GM12878 (cell line): ENCODE measurements around the gene CLEC20A. TPM values are rescaled to one million over a fixed set of nuclear protein-coding genes. Genes with fewer than 3 reads are reported as not detected.

Experiments used
- ATAC-seq: fragments of 200-7000 bp; cut with Tn5 transposase; 3 replicates; pipeline ENCODE4 v1.9.1; 2020; ENCODE audit warnings: mild to moderate bottlenecking, moderate library complexity
- BruUV-seq: library from RNA; stranded (reverse); fragments of 400-500 nt; replicated peaks from 2 replicates; lab custom pipeline; 2021; lab: Mats Ljungman, UMichigan
- CTCF ChIA-PET: fragments of 300-600 bp; sonication (Branson Sonifier 250); formaldehyde crosslinking; extraction: SDS; loops from one replicate; lab custom pipeline; 2021; ENCODE audit warnings: inconsistent platforms; lab: Yijun Ruan, JAX
- POLR2A ChIA-PET: fragments of 350-600 bp; formaldehyde crosslinking; extraction: SDS; loops from one replicate; lab custom pipeline; 2021; ENCODE audit warnings: inconsistent platforms; lab: Charles Lee
- RAD21 ChIA-PET: fragments of 300-600 bp; sonication (Branson Sonifier 250); formaldehyde crosslinking; loops from one replicate; lab custom pipeline; 2023; ENCODE audit warnings: antibody characterized with exemption; ENCODE audit not compliant: unreplicated experiment; lab: Charles Lee
- SMC1A ChIA-PET: fragments of 300-600 bp; sonication (Branson Sonifier 250); formaldehyde crosslinking; loops from one replicate; lab custom pipeline; 2023; ENCODE audit not compliant: unreplicated experiment, uncharacterized antibody; lab: Charles Lee
- DNase-seq: peaks from one replicate; pipeline ENCODE4 v3.0.0-alpha.2; 2011; ENCODE audit warnings: low read depth, low spot score
- FAIRE-seq: peaks from 3 replicates; lab custom pipeline; 2011; peaks lifted over from hg19 to GRCh38; lab: Jason Lieb, UNC
- H2AFZ ChIP-seq: 2 replicates; pipeline ENCODE4 v1.6.0; 2011; ENCODE audit warnings: low read depth, low read length, control low read depth; ENCODE audit not compliant: control insufficient read depth
- H3K27ac ChIP-seq: 2 replicates; pipeline ENCODE4 v1.5.1; 2011; ENCODE audit warnings: control low read depth; ENCODE audit not compliant: control insufficient read depth, insufficient read depth
- H3K27me3 ChIP-seq, 2 experiments: replicated peaks in 1 of 2; 2 replicates each; pipeline versions ENCODE4 v1.6.0 to v1.6.1; 2011; ENCODE audit warnings: low read length in 1 of 2; ENCODE audit not compliant: control insufficient read depth in 2 of 2, insufficient read depth in 2 of 2
- H3K36me3 ChIP-seq, 2 experiments: 2 replicates each; pipeline ENCODE4 v1.5.1; 2011; ENCODE audit warnings: low read length in 1 of 2; ENCODE audit not compliant: control insufficient read depth in 2 of 2, insufficient read depth in 2 of 2
- H3K4me1 ChIP-seq: 2 replicates; pipeline ENCODE4 v1.6.1; 2011; ENCODE audit warnings: mild to moderate bottlenecking, low read length, moderate library complexity, mixed read lengths; ENCODE audit not compliant: control insufficient read depth, insufficient read depth
- H3K4me2 ChIP-seq: 2 replicates; pipeline ENCODE4 v1.6.0; 2011; ENCODE audit warnings: control low read depth; ENCODE audit not compliant: control insufficient read depth, insufficient read depth
- H3K4me3 ChIP-seq: fragments of 200-600 bp; sonication (generic); 2 replicates; pipeline ENCODE4 v1.5.1; 2016
- H3K79me2 ChIP-seq: 2 replicates; pipeline ENCODE4 v1.6.0; 2011; ENCODE audit warnings: low read length; ENCODE audit not compliant: control insufficient read depth, insufficient read depth
- H3K9ac ChIP-seq: 2 replicates; pipeline ENCODE4 v1.8.0; 2011; ENCODE audit warnings: low read length, control low read depth, mixed read lengths; ENCODE audit not compliant: control insufficient read depth, insufficient read depth
- H3K9me3 ChIP-seq: replicated peaks from 3 replicates; pipeline ENCODE4 v1.5.1; 2011; ENCODE audit warnings: mild to moderate bottlenecking, low read length; ENCODE audit not compliant: control insufficient read depth, insufficient read depth
- H4K20me1 ChIP-seq: 2 replicates; pipeline ENCODE4 v1.6.0; 2011; ENCODE audit not compliant: control insufficient read depth, insufficient read depth
- BACH1 ChIP-seq: fragments of 450-650 bp; IDR thresholded peaks from 2 replicates; pipeline ENCODE4 v1.6.1; 2017; ENCODE audit warnings: mild to moderate bottlenecking, borderline replicate concordance
- CEBPB ChIP-seq, 2 experiments: fragments of 150-350 bp in 1 of 2; IDR thresholded peaks; 2 replicates each; pipeline ENCODE4 v1.6.1; 2012 to 2014; ENCODE audit warnings: low read depth in 2 of 2, low read length in 2 of 2, borderline replicate concordance in 1 of 2, inconsistent platforms in 1 of 2
- CHD2 ChIP-seq: IDR thresholded peaks from 2 replicates; pipeline ENCODE4 v1.6.1; 2011; ENCODE audit warnings: low read depth, low read length, improper control_type of control experiment, borderline replicate concordance
- E2F4 ChIP-seq: IDR thresholded peaks from 2 replicates; pipeline ENCODE4 v1.6.1; 2012; ENCODE audit warnings: low read depth, low read length, improper control_type of control experiment
- ELK1 ChIP-seq: IDR thresholded peaks from 2 replicates; pipeline ENCODE4 v1.6.1; 2012; ENCODE audit warnings: low read depth, low read length, improper control_type of control experiment
- EP300 ChIP-seq, 2 experiments: fragments of 150-350 bp in 1 of 2; IDR thresholded peaks; 2 replicates each; pipeline ENCODE4 v1.6.1; 2011 to 2012; ENCODE audit warnings: low read depth in 2 of 2, low read length in 2 of 2, borderline replicate concordance in 1 of 2, improper control_type of control experiment in 1 of 2, inconsistent platforms in 1 of 2; ENCODE audit not compliant: control insufficient read depth in 1 of 2
- ESRRA ChIP-seq: IDR thresholded peaks from 2 replicates; pipeline ENCODE4 v1.6.1; 2012; ENCODE audit warnings: mild to moderate bottlenecking, low read length, improper control_type of control experiment
- EZH2 ChIP-seq: IDR thresholded peaks from 2 replicates; pipeline ENCODE4 v1.6.1; 2012; ENCODE audit warnings: low read depth, mild to moderate bottlenecking, control low read depth, inconsistent platforms, low read length, borderline replicate concordance; ENCODE audit not compliant: control insufficient read depth
- FOXM1 ChIP-seq: IDR thresholded peaks from 2 replicates; pipeline ENCODE4 v1.6.1; 2012; ENCODE audit warnings: low read depth, mild to moderate bottlenecking, inconsistent platforms, low read length, moderate library complexity
- IRF4 ChIP-seq: IDR thresholded peaks from 2 replicates; pipeline ENCODE4 v1.6.1; 2011; ENCODE audit warnings: low read depth, low read length
- KAT2A ChIP-seq: conservative IDR thresholded peaks from 2 replicates; pipeline ENCODE4 v1.6.1; 2011; ENCODE audit warnings: low read depth, low read length; ENCODE audit not compliant: control insufficient read depth
- KLF5 ChIP-seq: fragments of 450-650 bp; IDR thresholded peaks from 2 replicates; pipeline ENCODE4 v1.6.1; 2014; ENCODE audit warnings: mild to moderate bottlenecking; ENCODE audit not compliant: partially characterized antibody
- MEF2B ChIP-seq: fragments of 450-650 bp; IDR thresholded peaks from 2 replicates; pipeline ENCODE4 v1.6.1; 2018; ENCODE audit warnings: mild to moderate bottlenecking, moderate library complexity; ENCODE audit not compliant: partially characterized antibody, poor library complexity, severe bottlenecking
- MXI1 ChIP-seq: fragments of 150-350 bp; IDR thresholded peaks from 2 replicates; pipeline ENCODE4 v1.6.1; 2011; ENCODE audit warnings: low read depth, mild to moderate bottlenecking, inconsistent platforms, low read length, improper control_type of control experiment
- PML ChIP-seq: IDR thresholded peaks from 2 replicates; pipeline ENCODE4 v1.6.1; 2012; ENCODE audit warnings: low read length, inconsistent platforms
- RUNX3 ChIP-seq: IDR thresholded peaks from 2 replicates; pipeline ENCODE4 v1.6.1; 2012; ENCODE audit warnings: low read length, inconsistent platforms
- ZBTB11 ChIP-seq: fragments of 450-650 bp; formaldehyde crosslinking; IDR thresholded peaks from 2 replicates; pipeline ENCODE4 v1.5.0; 2022; ENCODE audit warnings: mild to moderate bottlenecking, missing genetic modification characterization
- in situ Hi-C: fragments of 300-500 bp; cut with MboI; formaldehyde crosslinking; loops from 9 replicates; pipeline ENCODE4 v1.14.3; 2018; ENCODE audit warnings: mixed read lengths
- intact Hi-C: fragments of 100-400 bp; cut with micrococcal nuclease; formaldehyde crosslinking; loops from one replicate; pipeline ENCODE4 v1.14.2; 2022; ENCODE audit not compliant: unreplicated experiment
- polyA plus RNA-seq, 11 experiments: library from polyadenylated mRNA; depleted of rRNA in 4 of 11; unstranded in 6 of 11; stranded (reverse) in 5 of 11; fragments of >200 nt; fragmentation: Nextera tagmentation in 4 of 11; fragmentation: Illumina TruSeq in 1 of 11; extraction: Ambion mirVana in 4 of 11; extraction: Trizol in 1 of 11; gene quantifications; 1 replicate in 1 of 11; 2 replicates in 10 of 11; pipeline versions ENCODE4 v1.2.1 to v1.2.3, GENCODE V29; 2011 to 2016; ENCODE audit warnings: inconsistent platforms in 2 of 11, missing spikeins in 2 of 11, low read depth in 1 of 11
- total RNA-seq, 4 experiments: library from RNA; depleted of rRNA in 3 of 4; stranded (reverse); fragments of >200 nt in 3 of 4; fragmentation: Illumina TruSeq in 1 of 4; extraction: Trizol in 1 of 4; gene quantifications; 2 replicates each; pipeline versions ENCODE4 v1.2.1 to v1.2.3, GENCODE V29; 2013 to 2021

The CLEC20A gene
- total and polyA plus RNA-seq, 10 of the 15 experiments (the other 5 are each of a cell fraction or from before 2014, with no cell fraction given), result not detected

GRCh38 chr1:178436899-178437298 lies 59.9 kb downstream of the CLEC20A start (continued):
- no peak for TF ChIP-seq ESRRA
- TF ChIP-seq CEBPB (IDR thresholded peaks at IDR 0.05; ENCODE audit: borderline replicate concordance in 1 of 2, low read depth in 2 of 2, low read length in 2 of 2), result no peak
- TF ChIP-seq KLF5, result no peak
- TF ChIP-seq MXI1, result no peak
- TF ChIP-seq MEF2B, result no peak
- TF ChIP-seq EZH2, result no peak
- no peak for TF ChIP-seq IRF4
- no peak for TF ChIP-seq ELK1
- TF ChIP-seq FOXM1, result no peak
- TF ChIP-seq RUNX3, result no peak

- H3K36me3 ChIP-seq, result no peaks in the 10 kb centered on the region
- H3K9ac ChIP-seq, result no peak overlapping the region
- ChIA-PET RAD21 (interaction anchor here (0.6 kb wide), 1 partner anchor 570 kb away, joined by 3 read pairs; no protein-coding TSS in a partner anchor), SMC1A (interaction anchor here (0.7 to 2.0 kb wide), 5 partner anchors 9 to 135 kb away, joined by 3 to 9 read pairs (median 5); no protein-coding TSS in a partner anchor), CTCF (interaction anchor here (0.6 to 1.5 kb wide), 5 partner anchors 10 to 88 kb away, joined by 3 to 6 read pairs (median 5); no protein-coding TSS in a partner anchor), POLR2A (no interaction called here)
- no peaks in the 10 kb centered on the region for H3K79me2 ChIP-seq
- H3K4me3 ChIP-seq, result no peak overlapping the region
- BruUV-seq, result no TSS peak
- no peaks in the 10 kb centered on the region for H4K20me1 ChIP-seq
- ATAC-seq (no peak), DNase-seq (no peak), FAIRE-seq (no peak)
- in situ Hi-C loops (no loop called here), intact Hi-C loops (no loop called here)
- no peaks in the 10 kb centered on the region for H3K9me3 ChIP-seq
- no peak overlapping the region for H2AFZ ChIP-seq
- no peak overlapping the region for H3K4me2 ChIP-seq
- no peak overlapping the region for H3K27ac ChIP-seq
- peaks cover 0 to 2% of the 10 kb centered on the region in 2 experiments; a peak in 1 of 4 replicates for H3K27me3 ChIP-seq
- H3K4me1 ChIP-seq, result no peaks in the 10 kb centered on the region
- TF ChIP-seq ZBTB11 (CRISPR knock-in tag) (no peak), BACH1 (no peak), MEF2B (no peak), E2F4 (no peak), EP300 (IDR thresholded peaks at IDR 0.05; ENCODE audit: borderline replicate concordance in 1 of 2, control insufficient read depth in 1 of 2, low read depth in 2 of 2, low read length in 2 of 2) (no peak), PML (no peak), CHD2 (no peak), KAT2A (no peak)
These were observed 61.8 kb downstream of the CLEC20A start for GRCh38 chr1:178434899-178435435.
